HG03469 (cell line): ENCODE measurements around the gene CRAT.

Experiments
- ATAC-seq: cut with Tn5 transposase; IDR thresholded peaks from one replicate; pipeline ENCODE4 v1.9.1; 2021; ENCODE audit warnings: mild to moderate bottlenecking, moderate library complexity, moderate number of reproducible peaks; ENCODE audit not compliant: unreplicated experiment

CRAT gene

DNA sequence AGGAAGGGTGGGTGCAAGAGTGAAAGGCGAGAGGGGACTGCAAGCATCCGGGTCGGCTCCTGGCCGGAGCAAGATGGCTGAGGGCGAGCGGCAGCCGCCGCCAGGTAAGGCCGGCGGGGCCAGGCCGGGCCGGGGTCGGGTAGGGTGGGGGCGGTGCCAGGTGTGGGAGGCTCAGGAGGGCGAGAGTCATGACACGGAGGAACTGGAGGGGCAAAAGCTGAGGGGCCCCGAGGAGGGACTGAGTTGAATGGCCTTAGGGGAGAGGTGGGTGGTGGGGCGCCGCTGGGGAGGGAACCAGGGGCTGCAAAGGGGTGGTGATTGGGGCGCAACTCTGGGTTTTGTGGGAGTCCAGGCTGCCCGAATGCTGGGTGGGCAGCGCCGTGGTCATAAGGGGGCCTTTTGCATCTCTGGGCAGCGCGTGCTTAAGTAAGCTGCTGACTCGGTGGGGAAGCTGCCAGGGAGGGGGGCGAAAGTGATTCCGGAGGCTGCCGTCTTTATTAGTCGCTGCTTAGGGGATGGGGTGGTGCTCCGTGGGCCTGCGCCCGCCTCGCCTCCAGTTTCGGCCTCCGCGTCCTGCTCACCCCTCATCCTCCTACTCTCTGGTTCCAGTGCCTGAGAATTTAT, 1.0 kb upstream of the CRAT start:
- ATAC-seq: no peak

DNA sequence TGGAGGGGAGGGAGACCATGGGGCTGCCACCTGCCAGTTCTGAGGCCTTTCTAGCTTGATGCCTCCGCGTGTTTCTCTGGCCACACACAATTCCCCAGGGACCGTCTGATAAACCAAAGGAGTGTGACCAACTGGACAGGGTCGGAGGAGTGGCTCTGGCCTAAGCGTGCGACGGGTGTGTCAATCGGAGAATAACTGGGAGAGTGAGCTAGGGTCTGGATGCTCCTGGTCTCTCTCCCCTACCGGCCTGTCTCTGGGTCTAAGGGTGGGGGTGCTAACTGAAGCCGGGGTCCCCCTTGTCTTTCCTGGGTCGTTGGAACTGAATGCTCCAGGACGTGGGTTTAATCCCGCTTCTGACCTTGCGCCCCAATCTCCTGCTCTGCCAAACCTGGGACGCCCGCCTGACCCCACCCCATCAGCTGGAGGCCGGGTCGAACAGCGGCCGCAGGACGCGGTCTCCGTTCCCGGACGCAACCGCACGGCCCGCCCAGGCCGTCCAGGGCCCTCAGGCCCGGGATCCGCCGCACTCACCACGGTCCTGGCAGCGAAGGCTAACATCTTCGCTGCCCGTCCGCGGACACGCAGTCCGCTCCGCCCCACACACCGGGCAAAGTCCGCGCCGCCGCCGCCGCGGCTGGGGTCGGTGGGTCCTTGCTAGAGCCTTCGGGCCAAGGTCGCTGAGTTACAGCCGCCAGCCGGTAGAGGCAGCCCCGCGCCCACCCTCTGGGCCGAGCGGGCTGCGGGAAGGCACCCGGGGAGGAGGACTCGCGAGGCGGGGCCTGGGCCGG, 447 bp downstream of the CRAT start:
- peak; percentile 21 for ATAC-seq

DNA sequence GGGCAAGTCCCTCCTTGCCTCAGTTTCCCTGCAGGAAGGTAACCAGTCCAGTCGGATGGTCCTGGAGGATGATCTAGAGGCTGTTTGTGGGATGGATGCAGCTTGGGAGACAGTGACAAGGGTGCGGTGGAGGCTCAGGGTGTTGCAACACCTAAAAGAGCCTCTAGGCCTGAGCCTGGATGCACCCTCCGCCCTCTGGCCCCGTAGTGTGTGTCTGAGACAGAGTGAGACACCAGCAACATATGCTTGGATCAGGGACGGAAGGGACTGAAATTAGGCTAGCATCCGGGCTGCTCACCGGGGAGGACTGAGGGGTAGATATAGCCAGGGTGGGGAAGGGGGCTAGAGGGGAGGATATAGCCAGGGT, 1.1 kb downstream of the CRAT start:
- ATAC-seq: no peak

DNA sequence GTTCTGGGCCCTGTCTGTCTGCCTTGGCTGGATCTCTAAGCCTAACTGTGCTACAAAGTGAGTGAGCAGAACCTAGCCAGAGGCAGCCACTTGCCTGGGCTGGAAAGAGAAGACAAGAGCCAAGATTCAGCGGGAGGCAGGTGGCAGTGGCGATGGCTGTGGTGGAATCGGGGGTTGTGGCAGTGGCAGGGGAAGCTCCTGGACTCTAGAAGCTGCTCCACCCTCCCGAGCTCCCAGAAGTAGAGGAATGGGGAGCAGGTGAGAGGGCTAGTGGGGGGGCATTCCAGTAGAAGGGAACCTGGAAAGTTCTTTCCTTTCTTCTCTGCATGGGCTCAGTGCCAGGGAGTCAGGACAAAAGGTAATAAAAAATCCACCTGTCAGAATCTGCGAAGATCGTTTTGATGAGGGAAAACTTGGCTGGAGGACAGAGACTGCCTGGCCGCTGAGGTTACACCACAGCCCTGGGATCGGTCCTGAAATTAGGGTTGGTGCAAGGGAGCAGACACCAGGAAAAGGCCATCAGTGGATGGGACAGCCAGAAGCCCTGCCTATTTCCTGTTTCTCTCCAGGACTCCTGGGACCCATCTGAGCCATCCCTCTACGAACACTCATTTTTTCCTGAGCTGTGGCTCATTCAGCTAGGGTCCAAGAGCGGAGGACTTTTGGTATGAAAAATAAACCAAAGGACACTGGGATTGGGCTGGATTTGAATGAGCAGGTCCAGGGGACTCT, 1.6 kb downstream of the CRAT start:
- ATAC-seq: no peak

DNA sequence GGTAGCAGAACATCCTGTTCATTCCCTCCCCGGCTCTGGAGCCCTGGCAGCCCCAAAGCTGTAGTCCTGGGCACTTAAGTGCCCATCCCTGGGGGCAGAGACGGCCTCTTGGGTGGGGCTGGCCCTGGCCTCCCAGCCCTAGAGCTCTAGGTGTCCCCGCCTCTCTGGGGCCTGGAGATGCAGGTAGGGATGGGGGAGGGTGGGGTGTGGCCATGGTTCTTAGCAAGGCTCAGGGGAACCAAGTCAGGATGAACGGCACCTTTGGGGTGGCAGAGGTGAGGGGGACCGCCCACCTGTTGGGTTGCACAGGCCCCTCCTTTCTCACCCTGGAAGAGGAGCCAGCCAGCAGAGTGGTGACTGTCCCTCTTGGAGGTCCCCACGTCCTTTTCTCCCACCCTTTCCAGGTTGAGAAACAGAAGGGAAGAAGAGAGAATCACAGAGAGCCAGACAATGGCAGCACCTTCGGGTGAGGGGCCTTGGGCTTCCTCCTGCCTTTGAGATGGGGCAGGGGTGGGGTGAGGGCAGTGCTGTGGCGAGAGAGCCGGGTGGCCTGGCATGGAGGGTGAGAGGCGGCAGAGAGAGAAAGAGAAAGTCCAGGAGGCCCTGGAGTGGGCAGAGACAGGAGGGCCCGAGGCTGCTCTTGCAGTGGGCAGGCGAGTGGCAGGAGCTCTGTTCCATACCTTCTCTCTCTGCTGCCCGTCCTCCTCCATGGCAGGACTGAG, 2.3 kb downstream of the CRAT start:
- no peak for ATAC-seq

DNA sequence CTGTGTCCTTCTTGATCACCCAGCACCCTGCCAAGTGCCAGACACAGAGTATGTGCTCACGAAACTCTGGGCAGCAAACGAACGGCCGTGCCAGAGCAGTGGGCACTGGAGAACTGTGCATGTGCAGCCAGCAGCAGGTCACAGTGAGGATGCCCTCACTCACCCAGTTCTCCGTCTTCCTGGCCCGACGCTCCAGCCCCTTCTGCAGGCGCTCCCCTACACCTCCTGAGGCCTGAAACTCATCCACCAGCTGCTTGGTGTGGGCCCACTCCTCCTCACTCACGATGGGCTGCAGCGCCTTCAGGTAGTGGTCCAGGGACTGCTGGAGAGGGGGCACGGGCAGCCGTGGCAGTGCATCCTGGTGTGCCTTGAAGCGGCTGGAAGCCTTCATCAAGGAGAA, 2.9 kb downstream of the CRAT start:
- no peak for ATAC-seq

DNA sequence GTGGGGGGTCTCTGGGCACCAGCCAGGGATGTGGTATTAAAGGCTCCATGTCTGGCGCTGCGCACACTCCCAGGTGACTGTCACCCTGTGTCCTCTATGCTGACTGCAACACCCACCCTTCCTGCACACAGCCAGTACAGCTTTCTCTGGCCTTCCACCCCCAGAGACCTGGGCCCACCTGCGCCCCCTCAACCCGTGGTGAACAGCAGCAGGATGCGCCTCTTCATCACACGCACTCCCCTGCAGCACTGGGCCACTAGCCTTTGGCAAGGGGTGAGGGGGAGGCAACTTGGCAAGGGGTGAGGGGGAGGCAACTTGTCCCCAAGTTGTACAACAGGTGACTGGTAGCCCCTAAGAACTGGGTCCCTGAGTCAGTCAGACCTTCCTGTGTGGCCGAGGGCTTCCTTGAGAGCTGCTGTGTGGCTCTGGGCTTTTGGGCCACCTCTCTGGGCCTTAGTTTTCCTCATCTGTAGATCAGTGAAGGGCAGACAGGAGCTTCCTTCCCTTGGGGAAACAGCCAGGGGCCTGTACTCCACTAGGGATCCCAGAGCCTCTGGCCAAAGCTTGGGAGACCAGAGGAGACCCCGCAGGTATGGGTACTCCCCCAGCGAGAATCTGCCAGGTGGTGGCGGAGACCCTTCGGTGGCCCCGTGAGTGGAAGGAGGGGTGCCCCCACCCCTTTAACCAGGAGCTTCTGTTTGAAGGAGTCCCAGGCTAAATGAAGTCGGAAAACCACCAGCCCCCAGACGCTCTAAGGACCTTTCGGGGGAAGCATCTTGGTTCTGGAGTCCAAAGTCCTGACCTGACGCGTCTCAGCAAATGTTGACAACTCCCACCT, 4.5 kb downstream of the CRAT start:
- no peak for ATAC-seq

DNA sequence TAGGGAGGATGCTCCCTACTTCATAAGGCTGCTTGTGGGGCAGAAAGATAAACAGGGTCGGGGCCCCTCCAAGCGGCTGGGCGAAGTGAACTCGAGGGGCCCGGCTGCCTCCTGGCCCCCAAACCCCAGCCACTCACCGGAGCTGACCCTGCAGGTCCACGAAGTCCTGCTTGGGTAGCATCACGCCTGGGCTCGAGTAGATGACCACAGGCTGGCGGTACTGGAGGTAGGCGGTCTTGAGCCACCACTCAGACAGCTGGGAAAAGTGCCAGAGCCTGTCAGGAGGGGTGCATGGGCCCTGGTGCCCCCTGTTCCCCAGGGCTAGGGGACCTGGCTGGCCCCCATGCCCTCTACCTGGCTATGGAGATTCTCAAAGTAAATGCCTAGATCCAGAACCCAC, 6.5 kb downstream of the CRAT start:
- ATAC-seq: no peak

DNA sequence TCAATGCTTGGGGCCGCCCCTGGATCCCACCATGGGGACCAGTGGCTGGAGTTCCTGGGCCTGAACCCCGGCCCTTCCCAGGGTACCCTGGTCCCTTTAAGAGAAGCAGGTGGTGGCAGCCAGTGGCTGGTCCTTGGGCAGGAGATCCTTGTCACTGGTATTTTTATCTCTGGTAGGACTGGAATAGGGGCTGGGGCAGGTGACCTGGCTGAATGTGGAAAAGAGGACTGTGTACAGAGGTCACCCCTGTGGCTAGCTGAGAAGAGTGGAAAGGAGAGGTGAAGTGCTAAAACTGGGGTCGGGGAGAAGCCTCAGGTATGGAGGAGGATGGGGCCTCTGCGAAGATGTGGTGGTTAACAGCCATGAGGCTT, 7.0 kb downstream of the CRAT start:
- ATAC-seq: no peak

DNA sequence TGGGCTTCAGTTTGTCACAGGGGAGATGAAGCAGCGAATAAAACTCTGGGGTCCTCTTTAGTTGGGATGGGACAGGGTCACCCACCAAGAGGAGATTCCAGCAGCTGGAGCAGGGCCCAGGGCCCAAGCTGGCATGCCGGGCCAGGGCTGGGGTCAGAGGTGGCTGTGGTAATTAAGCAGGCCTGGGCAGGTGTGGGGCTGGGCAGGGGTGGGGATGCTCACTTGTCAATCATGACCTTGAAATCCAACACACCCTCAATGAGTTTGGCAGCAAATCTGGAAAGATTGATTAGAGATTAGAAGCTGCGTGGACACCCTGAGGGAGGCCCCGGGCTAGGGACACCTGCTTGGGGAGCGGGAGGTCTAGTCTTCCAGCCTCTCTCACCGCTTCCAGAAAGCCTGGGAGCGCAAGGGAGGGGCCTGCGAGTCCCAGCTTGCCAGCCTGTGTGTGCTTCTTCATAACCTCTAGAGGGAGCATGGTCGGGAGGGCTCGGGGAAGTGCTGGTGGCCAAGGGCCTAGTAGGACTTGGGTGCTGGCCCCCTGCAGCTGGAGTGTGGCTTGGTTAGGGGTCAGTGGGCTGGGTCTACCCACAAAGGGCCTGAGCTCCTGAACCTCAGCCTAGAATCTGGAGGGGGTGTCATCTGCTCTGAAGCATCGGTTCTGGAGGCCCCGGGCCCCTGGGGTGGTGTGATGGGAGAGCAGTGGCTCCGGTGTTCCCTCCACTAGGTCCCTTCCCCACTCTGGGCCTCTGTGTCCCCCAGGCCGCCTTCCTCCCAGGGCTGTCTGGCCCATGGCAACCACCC, 7.6 kb downstream of the CRAT start:
- no peak for ATAC-seq

DNA sequence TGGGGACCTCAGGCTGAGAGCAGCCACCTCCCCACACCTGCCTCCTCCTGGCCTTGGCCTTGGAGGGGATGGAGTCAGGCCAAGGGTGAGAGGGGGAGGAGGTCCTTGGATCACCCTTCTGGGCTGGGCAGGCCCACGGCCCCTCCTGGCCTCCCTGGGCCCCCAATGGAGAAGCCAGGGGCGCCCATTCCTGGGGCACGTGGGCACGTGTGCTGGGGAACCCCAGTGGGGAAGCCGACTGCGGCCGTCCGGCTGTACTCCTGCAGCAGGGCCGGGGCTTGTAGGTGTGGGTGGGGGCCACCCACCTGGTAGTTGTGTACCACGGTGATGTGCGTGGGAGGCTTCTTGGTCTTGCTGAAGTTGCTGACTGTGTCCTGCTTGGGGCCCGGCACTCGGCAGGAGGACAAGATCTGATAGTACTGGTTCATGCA, 8.5 kb downstream of the CRAT start:
- ATAC-seq: no peak

DNA sequence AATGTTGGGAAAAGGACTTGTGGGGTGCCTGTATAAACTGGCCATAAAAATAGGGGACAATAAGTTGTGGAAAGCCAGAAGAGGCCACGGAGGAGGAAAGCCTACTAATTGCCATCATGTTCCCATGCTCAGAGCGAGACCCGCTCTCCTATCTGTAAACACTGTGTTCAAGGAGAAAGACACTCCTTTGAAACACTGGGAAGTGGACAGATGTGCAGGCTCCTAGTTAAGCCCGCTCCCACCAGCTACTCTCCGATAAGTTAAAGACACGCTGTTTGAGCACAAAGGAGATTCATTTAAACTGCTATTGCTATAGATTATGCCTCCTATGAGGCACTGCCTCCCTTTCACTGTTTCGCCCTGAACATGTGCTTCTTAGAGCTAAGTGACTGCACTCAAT, 9.3 kb downstream of the CRAT start:
- ATAC-seq: no peak

DNA sequence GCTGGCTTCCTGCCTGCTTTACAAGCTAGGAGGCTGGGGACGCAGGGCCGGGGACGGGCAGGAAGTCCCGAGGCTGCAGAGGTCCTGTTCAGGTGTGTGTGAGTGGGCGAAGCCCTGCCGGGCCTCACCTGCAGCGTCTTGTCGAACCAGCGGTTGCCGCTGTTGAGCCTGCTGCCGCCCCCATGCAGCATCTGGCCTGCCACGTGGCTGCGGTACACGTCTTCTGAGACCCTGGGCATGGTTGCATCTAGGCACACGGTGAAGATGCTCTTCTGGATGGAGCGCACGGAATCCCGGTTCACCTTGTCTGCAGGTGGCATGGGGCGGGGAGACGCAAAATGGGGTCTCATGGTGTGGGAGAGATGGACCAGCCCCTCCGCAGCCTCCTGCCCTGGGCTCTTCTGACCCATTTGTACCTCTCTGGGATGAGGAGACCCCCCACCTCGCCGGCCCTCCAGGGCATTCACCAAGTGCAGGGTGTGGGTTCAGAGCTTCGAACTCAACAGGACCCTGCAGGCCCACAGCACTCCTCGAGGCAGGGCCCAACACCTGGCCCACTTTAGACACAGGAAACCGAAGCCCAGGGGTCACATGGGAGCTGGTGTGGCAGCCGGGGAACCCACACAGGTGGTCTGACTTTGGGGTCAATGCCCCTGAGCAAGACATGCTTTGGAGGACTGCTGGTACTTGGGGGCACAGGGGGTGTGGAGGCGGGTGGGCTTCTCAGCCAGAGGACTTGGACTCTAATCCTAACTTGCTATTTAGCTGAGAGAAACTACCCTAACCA, 10.0 kb downstream of the CRAT start:
- no peak for ATAC-seq

DNA sequence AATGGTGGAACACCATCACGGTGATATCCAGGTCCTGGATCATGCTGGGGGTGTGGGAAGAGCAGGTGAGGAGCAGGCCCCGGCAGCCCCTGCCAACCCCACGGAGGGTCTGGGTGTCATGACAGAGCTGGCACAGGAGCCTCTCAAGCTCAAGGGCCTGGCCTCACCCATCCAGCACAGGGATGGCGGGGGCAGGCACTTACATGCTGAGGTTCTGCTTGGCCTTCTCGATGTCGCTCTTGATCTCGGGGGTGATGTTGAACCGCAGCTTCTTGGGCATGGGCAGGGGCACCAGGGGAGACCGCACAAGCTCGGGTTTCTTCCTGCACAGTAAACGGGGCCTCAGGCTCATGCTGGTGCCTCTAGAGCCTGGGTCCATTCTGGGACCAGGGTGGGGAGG, 12.3 kb downstream of the CRAT start:
- ATAC-seq: no peak

DNA sequence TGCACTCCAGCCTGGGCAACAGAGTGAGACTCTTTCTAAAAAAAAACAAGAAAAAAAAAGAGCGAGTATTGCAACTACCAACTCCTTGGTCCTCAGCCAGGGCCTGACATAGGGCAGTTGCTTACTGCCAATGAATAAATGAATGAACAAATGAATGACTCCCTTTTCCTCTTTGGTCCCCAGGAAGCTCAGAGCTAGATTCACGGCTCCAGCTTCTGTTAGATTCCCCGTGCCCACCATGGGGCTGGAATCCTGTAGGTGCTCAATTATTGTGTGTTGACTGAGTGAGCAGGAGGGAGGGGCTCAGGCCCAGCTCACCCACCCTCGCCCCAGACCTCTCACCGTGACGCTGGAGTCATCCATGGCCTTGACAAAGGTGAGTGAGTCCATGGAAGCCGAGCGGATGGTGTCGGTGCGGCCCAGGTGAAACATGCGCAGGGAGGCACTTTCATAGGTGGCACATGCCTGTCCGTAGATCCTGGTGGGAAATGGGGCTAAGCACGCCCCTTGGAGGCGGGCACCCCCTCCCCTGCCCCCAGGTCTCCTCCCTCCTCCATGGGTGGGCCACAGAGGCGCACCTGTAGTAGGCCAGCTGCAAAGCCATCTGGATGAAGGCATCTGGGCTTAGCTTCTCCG, 12.8 kb downstream of the CRAT start:
- no peak for ATAC-seq

DNA sequence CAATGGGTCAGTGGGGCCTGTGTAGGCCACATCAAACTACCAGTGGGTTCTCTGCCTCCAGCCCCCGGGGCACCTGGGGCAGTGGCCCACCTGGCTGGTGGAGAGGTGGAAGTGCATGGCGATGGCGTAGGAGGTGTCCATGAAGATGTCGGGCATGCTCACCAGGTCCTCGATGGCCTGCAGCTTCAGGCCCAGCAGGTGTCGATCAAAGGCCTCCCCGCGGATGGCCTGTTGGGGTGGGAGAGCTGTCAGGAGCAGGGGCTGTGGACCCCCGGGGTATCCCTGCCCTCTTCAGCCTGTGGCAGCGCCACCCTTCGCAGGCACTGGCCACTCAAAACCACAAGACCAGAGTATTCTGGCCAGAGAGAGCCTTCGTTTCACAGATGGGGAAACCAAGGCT, 14.7 kb downstream of the CRAT start:
- no peak for ATAC-seq

DNA sequence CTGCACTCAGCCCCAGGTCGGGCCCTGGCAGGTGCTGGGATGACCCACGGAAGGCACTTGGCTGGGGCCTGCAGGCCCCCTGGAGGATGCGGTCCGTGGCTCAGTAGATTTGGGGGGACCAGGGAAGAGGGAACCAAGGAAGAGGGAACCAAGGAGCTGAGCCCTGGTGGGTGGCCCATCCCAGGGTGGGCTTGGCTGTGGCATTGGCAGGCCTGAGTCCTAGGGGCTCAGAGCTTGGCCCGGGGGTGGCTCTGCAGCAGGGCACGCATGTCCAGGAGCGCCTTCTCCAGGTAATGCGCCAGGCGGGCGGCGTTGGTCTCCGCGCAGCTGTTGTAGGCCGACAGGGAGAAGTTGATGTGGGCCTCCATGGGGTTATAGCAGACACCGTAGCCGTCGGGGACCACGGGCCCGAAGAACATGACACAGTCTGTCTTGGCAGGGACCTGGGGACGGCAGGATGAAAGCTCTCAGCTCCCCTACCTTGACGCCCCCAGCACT, 15.4 kb downstream of the CRAT start:
- no peak for ATAC-seq

DNA sequence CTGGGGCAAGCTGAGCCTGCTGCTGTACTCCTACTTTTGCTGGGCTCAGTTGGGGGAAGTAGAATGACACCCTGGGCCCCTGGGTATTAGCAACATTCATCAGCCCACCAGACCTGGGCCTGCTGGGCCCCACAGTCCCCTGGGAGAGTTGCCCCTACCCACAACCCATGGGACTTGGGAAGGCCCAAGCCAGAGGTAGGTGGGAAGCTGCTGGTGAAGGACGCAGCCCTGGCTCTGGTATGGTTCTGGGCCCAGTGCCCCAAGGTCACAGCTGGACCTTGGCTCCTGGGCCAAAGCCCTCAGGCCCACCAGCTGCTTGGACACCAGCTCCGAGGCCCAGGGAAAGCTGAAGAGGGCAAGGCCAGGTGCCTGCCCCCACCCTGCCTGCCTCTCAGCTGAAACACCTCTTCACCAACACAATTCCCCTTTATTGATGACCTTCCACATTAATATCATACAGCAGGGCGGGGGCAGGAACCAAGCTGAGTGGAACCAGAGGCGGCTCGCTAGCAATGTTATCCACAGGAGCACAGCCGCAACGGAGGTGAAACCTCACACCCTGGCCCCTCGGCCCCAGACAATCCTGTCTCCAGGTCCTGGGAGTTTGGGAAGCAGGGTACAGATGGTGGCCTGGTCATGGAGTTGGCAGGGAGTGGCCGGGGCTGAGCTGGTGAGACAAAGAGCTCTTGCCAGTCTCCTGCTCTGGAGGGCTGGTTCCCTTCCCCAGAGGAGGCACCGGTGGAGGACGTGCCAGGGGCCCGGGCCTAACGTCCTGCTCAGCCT, 16.0 kb downstream of the CRAT start:
- ATAC-seq: no peak
